Gastrocnemius medialis (tissue), 4 donors: ENCODE measurements around the gene HSPB7.

Source experiments
- CTCF ChIP-seq, 5 experiments: fragments of 450-650 bp in 3 of 5; fragments of 200-600 bp in 2 of 5; sonication (generic) in 2 of 5; IDR thresholded peaks in 4 of 5; conservative IDR thresholded peaks in 1 of 5; 1 replicate in 4 of 5; 2 replicates in 1 of 5; pipeline ENCODE4 v1.5.1; 2016 to 2019; ENCODE audit warnings: antibody characterized with exemption in 5 of 5, mild to moderate bottlenecking in 3 of 5, moderate library complexity in 3 of 5
- POLR2A ChIP-seq, 2 donors: fragments of 450-650 bp; IDR thresholded peaks; one replicate each; pipeline ENCODE4 v1.6.1; 2017; ENCODE audit warnings: antibody characterized with exemption in 2 of 2, mild to moderate bottlenecking in 2 of 2, moderate library complexity in 2 of 2

- no peak for TF ChIP-seq CTCF (IDR thresholded peaks at IDR 0.05 in 4 of 5, conservative IDR thresholded peaks at IDR 0.05 in 1 of 5)
- TF ChIP-seq POLR2A (IDR thresholded peaks at IDR 0.05) = no peak
These were observed 20.7 kb downstream of the HSPB7 start for GRCh38 chr1:15997076-15997585.
